Activated T-helper 1 cell treated with anti-CD3 and anti-CD28 coated beads, Interleukin-12 subunit alpha, Interleukin-12 subunit beta, Interleukin-2, Interleukin-4 antibody, amounts not matched to agents 30 ng/mL and 10 ng/mL and 1 ng/mL, durations not matched to agents 14 hours and 24 hours and 36 hours (primary cell): ENCODE data around the gene AMH. TPM values are rescaled to one million over a fixed set of nuclear protein-coding genes. Genes with fewer than 3 reads are reported as not detected.

Source experiments
- DNase-seq: peaks from one replicate; pipeline ENCODE4 v3.0.0; 2021; ENCODE audit warnings: low spot score
- H3K27ac Mint-ChIP-seq: one replicate; pipeline ENCODE4 v1.8.0; 2021; ENCODE audit warnings: mild to moderate bottlenecking, mixed read lengths
- H3K27me3 Mint-ChIP-seq: one replicate; pipeline ENCODE4 v1.8.0; 2022; ENCODE audit warnings: mild to moderate bottlenecking, moderate library complexity, mixed read lengths; ENCODE audit not compliant: insufficient read depth
- H3K36me3 Mint-ChIP-seq: one replicate; pipeline ENCODE4 v1.8.0; 2021; ENCODE audit warnings: low read depth, mixed read lengths
- H3K4me1 Mint-ChIP-seq: one replicate; pipeline ENCODE4 v1.8.0; 2021; ENCODE audit warnings: low read depth, mixed read lengths
- H3K4me3 Mint-ChIP-seq: one replicate; pipeline ENCODE4 v1.8.0; 2021; ENCODE audit warnings: mild to moderate bottlenecking, moderate library complexity, mixed read lengths
- H3K9me3 Mint-ChIP-seq: one replicate; pipeline ENCODE4 v1.8.0; 2021; ENCODE audit warnings: mixed read lengths
- intact Hi-C: fragments of 100-400 bp; cut with micrococcal nuclease; formaldehyde crosslinking; loops from one replicate; pipeline ENCODE4 v1.15.1; 2024
- total RNA-seq: library from RNA; stranded (reverse); gene quantifications from 2 replicates; pipeline ENCODE4 v1.2.3, GENCODE V29; 2022

Gene AMH
- total RNA-seq, 1 donor from 2014 or later: 4.5 TPM

GRCh38 chr19:2225415-2226050 lies 23.6 kb upstream of the AMH start:
- Mint-ChIP-seq H3K36me3 (peaks cover 24% of the 10 kb centered on the region), H3K4me3 (no peak overlapping the region), H3K27ac (no peak overlapping the region), H3K9me3 (no peaks in the 10 kb centered on the region), H3K27me3 (no peaks in the 10 kb centered on the region), H3K4me1 (no peaks in the 10 kb centered on the region)
- intact Hi-C loops: no loop called here
- no peak for DNase-seq

GRCh38 chr19:2226051-2226839 lies 22.9 kb upstream of the AMH start:
- DNase-seq: no peak
- Mint-ChIP-seq H3K36me3 (peaks cover 20% of the 10 kb centered on the region), H3K27ac (no peak overlapping the region), H3K9me3 (no peaks in the 10 kb centered on the region), H3K4me3 (no peak overlapping the region), H3K27me3 (no peaks in the 10 kb centered on the region), H3K4me1 (no peaks in the 10 kb centered on the region)
- intact Hi-C loops: no loop called here

DNA sequence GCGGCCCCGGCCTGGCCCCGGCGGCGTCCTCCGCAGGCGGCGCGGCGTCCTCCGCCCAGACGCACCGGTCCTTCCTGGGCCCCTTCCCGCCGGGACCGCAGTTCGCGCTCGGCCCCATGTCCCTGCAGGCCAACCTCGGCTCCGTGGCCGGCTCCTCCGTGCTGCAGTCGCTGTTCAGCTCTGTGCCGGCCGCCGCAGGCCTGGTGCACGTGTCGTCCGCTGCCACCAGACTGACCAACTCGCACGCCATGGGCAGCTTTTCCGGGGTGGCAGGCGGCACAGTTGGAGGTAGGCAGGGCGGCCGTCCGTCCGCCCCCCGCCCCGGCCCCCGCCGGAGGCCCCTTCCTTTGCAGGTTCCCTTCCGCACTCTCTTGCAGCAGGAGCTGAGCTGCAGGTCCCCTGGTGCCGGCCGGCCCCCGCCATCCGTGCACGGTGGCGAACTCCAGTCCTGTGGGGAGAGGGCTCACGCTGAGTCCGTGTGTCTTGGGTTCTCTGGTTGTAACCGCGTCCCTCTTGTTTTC lies 22.2 kb upstream of the AMH start:
- Mint-ChIP-seq H3K4me3 (no peak overlapping the region), H3K9me3 (no peaks in the 10 kb centered on the region), H3K27me3 (no peaks in the 10 kb centered on the region), H3K27ac (no peak overlapping the region), H3K36me3 (peaks cover 24% of the 10 kb centered on the region), H3K4me1 (no peaks in the 10 kb centered on the region)
- no peak for DNase-seq
- intact Hi-C loops: no loop called here

DNA sequence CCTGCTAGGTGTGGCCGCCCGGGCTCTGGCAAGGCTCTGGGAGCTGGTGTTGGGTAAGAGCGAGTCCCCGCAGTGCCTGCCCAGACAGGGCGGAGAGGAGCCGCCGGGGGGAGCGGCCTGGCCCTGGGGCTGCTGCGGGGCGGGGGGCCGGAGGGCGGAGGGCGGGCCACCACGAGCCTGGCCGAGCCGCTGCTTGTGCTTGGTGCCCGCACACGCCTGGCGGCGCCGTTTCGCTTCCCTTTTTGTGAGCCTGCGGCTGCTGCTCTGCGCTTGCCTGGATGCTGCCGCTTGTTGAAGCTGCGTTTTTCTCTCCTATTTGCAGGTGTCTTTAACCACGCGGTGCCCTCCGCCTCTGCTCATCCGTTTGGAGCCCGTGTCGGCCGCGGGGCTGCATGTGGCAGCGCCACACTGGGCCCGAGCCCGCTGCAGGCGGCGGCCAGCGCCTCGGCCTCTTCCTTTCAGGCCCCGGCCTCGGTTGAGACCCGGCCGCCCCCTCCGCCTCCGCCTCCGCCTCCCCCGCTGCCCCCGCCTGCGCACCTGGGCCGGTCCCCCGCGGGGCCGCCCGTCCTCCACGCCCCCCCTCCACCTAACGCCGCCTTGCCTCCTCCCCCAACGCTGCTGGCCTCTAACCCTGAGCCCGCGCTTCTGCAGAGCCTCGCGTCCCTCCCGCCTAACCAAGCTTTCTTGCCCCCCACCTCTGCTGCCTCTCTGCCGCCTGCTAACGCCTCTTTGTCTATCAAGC lies 21.5 kb upstream of the AMH start:
- H3K27ac Mint-ChIP-seq: no peak overlapping the region
- intact Hi-C loops: no loop called here
- no peaks in the 10 kb centered on the region for H3K4me1 Mint-ChIP-seq
- no peak overlapping the region for H3K4me3 Mint-ChIP-seq
- no peaks in the 10 kb centered on the region for H3K9me3 Mint-ChIP-seq
- H3K36me3 Mint-ChIP-seq: peaks cover 24% of the 10 kb centered on the region
- DNase-seq: no peak
- no peaks in the 10 kb centered on the region for H3K27me3 Mint-ChIP-seq

DNA sequence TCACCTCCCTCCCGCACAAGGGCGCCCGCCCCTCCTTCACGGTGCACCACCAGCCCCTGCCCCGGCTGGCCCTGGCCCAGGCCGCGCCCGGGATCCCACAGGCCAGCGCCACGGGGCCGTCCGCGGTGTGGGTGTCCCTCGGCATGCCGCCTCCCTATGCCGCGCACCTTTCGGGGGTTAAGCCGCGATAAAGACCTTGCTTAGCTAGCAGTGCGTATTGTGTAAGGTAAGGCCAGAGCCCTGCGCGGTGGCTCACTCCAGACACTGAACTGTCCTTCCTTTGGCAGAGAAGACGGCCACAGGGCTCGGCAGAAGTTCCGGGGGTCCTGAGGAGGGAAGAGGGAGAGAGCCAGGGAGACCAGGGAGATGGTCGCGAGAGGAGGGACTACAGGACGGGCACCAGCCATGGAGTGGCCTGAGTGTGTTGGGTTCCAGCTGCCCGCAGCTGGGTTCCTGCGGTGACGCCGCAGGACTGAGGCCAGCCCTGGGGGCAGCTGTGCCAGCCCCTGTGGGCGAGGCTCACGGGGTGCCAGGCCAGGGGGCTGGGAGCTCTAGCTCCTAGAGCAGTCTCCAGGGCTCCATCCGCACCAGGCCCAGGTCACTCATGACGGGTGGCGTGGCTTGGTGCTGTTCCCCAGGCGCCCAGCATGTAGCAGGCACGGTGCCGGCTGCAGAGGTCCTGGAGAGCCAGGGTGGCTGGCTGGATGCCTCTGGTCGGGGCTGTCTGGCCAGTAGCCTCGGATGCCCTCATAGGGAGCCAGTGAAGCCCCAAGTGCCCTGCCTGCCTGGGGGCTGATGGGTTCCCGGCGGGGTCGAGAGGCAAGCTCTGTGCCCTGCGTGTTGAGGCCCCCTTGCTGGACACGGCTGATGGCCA lies 20.7 kb upstream of the AMH start:
- H3K27me3 Mint-ChIP-seq: no peaks in the 10 kb centered on the region
- peaks cover 27% of the 10 kb centered on the region for H3K36me3 Mint-ChIP-seq
- DNase-seq: no peak
- no peaks in the 10 kb centered on the region for H3K9me3 Mint-ChIP-seq
- no peak overlapping the region for H3K4me3 Mint-ChIP-seq
- intact Hi-C loops: no loop called here
- no peak overlapping the region for H3K27ac Mint-ChIP-seq
- no peaks in the 10 kb centered on the region for H3K4me1 Mint-ChIP-seq

DNA sequence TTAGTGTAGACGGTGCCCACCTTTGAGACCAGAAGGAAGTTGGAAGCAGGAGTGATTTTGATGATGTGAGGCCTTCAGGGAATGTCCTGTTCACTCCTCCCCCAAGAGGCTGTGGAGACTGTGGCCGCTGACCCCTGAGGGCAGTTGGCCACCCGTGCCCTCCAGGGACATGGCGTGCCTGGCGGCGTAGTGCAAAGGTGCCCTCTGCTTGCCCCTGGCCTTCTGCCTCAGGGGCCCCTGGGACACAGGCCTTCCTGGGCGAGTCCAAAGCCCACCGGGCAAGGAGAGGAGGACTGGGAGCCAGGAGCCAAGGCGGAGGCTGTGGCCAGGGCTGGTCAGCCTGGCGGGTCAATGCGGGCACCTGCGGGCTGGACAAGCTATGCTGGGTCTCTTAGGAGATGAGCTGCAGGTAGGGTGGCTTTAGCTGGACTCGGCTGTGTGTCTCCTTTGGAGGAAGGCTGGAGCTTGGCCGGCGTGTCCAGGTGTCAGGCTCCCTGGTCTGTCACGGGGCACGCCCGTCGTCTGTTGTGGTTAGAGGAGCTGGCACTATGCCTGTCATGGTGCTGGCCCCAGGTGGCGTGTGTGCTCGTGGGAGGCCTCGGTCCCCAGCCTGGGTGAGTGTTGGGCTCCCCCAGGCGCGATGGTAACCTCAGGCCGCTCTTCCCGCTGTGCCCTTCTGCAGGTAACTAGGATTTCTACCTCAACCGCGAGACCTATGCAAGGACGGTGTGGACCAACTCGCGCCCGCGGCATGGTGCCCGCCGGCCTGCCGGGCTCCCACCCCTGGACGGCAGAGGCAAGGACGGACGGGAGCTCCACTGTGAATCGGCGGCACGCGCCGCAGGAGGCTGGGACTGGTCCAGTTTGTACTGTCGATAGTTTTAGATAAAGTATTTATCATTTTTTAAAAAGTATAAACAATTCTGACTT lies 19.8 kb upstream of the AMH start:
- intact Hi-C loops: no loop called here
- no peak for DNase-seq
- Mint-ChIP-seq H3K36me3 (peaks cover 28% of the 10 kb centered on the region), H3K4me1 (peaks cover 5% of the 10 kb centered on the region), H3K9me3 (no peaks in the 10 kb centered on the region), H3K27me3 (no peaks in the 10 kb centered on the region), H3K4me3 (no peak overlapping the region), H3K27ac (no peak overlapping the region)

- H3K9me3 Mint-ChIP-seq: no peaks in the 10 kb centered on the region
- peaks cover 12% of the 10 kb centered on the region for H3K4me1 Mint-ChIP-seq
- DNase-seq: no peak
- H3K36me3 Mint-ChIP-seq: peaks cover 24% of the 10 kb centered on the region
- H3K27me3 Mint-ChIP-seq: no peaks in the 10 kb centered on the region
- H3K4me3 Mint-ChIP-seq: no peak overlapping the region
- H3K27ac Mint-ChIP-seq: no peak overlapping the region
- intact Hi-C loops: no loop called here
These were observed 19.0 kb upstream of the AMH start for GRCh38 chr19:2230033-2230531.

GRCh38 chr19:2230807-2231533 lies 18.2 kb upstream of the AMH start:
- Mint-ChIP-seq H3K4me3 (no peak overlapping the region), H3K9me3 (no peaks in the 10 kb centered on the region), H3K36me3 (peaks cover 23% of the 10 kb centered on the region), H3K27me3 (no peaks in the 10 kb centered on the region), H3K27ac (no peak overlapping the region), H3K4me1 (peaks cover 15% of the 10 kb centered on the region)
- intact Hi-C loops: no loop called here
- no peak for DNase-seq

DNA sequence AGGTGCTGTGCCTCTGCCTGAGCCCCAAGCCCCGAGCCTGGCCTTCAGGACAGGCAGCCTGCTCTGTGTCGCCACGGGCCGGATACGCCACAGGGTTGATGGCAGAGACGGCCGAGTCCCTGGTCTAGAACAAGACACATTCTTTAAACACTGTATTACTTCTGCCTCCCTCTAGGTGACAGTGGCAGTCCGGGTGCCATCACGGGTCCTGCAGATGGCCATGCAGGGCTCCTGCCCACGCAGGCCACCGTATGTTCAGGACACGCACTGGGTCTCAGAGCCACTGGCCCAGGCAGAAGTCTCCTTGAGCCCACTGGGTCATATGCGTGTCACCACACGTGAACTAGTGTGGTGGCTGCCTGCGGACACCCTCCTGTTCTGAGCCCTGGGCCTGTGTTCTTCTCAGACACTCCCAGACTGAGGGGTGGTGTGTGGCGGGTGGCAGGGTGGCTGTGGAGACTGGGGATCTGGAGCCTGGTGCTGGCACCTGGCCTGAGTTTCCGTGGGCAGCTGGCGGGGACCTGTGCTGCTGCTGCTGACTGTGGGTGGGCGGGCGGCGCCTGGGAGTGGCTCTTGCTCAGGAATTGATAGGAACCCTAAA lies 17.4 kb upstream of the AMH start:
- intact Hi-C loops: no loop called here
- Mint-ChIP-seq H3K27ac (no peak overlapping the region), H3K27me3 (peaks cover 4% of the 10 kb centered on the region), H3K9me3 (no peaks in the 10 kb centered on the region), H3K4me1 (peaks cover 21% of the 10 kb centered on the region), H3K4me3 (no peak overlapping the region), H3K36me3 (peaks cover 26% of the 10 kb centered on the region)
- no peak for DNase-seq

GRCh38 chr19:2232286-2233151 lies 16.6 kb upstream of the AMH start:
- Mint-ChIP-seq H3K36me3 (peaks cover 26% of the 10 kb centered on the region), H3K9me3 (no peaks in the 10 kb centered on the region), H3K27ac (peak overlapping the region; percentile 48), H3K4me1 (peaks cover 23% of the 10 kb centered on the region), H3K27me3 (peaks cover 4% of the 10 kb centered on the region), H3K4me3 (no peak overlapping the region)
- intact Hi-C loops: no loop called here
- DNase-seq: no peak
